ENCODE results near the gene SDC3. TPM values are rescaled to one million over a fixed set of nuclear protein-coding genes. Genes with fewer than 3 reads are reported as not detected.

The SDC3 gene
- total RNA-seq, 6 experiments from 2014 or later = 13.8 to 45.7 (median 16.2) TPM

GRCh38 chr1:30912913-30913652, 4.5 kb upstream of the SDC3 start:
- peak; percentile 30 to 51 (median 44) for ATAC-seq
- H3K36me3 ChIP-seq = no peaks in the 10 kb centered on the region
- peak overlapping the region; percentile 11 to 33 (median 31) for H3K27ac ChIP-seq
- WGBS (ENCODE audit: insufficient coverage, low coverage, low lambda C conversion rate, missing lambda C conversion rate) = 38% methylated on average over 3 of the region's 10 CpGs
- no peaks in the 10 kb centered on the region for H3K9me3 ChIP-seq
- intact Hi-C loops (cut with DNase I) = loop anchor here (5.0 to 10.0 kb wide), 3 partner anchors 111 to 188 kb away; partner anchors contain the start of gene MATN1 (in 1 of the 2)
- DNase-seq = peak; percentile 63 to 74 (median 68)
- H3K4me3 ChIP-seq = no peak overlapping the region
- H3K27me3 ChIP-seq = no peaks in the 10 kb centered on the region
- H3K4me1 ChIP-seq = peaks cover 0 to 4% (median 0%) of the 10 kb centered on the region in 4 donors
- TF ChIP-seq POLR2A (IDR thresholded peaks at IDR 0.05) = no peak
- no peak for TF ChIP-seq CTCF (IDR thresholded peaks at IDR 0.05)

GRCh38 chr1:30912224-30912623, 3.7 kb upstream of the SDC3 start:
- whole genome bisulfite sequencing (ENCODE audit: insufficient coverage, low coverage, low lambda C conversion rate, missing lambda C conversion rate) = 50% methylated on average over 2 of the region's 6 CpGs
- H3K4me1 ChIP-seq = peaks cover 0 to 4% (median 0%) of the 10 kb centered on the region in 4 donors
- intact Hi-C loops (cut with DNase I) = loop anchor here (5.0 to 10.0 kb wide), 3 partner anchors 110 to 187 kb away; partner anchors contain the start of gene MATN1 (in 1 of the 2)
- H3K9me3 ChIP-seq = no peaks in the 10 kb centered on the region
- no peaks in the 10 kb centered on the region for H3K36me3 ChIP-seq
- DNase-seq = peak in 1 of 3 donors; percentile 42
- no peak overlapping the region for H3K27ac ChIP-seq
- no peak for TF ChIP-seq CTCF (IDR thresholded peaks at IDR 0.05)
- no peak for TF ChIP-seq POLR2A (IDR thresholded peaks at IDR 0.05)
- H3K4me3 ChIP-seq = no peak overlapping the region
- no peaks in the 10 kb centered on the region for H3K27me3 ChIP-seq
- ATAC-seq = no peak

GRCh38 chr1:30911059-30911954, 2.7 kb upstream of the SDC3 start:
- intact Hi-C loops (cut with DNase I) = loop anchor here (2.0 to 10.0 kb wide), 4 partner anchors 109 to 187 kb away; partner anchors contain the start of gene MATN1 (in 1 of the 2)
- H3K9me3 ChIP-seq = no peaks in the 10 kb centered on the region
- H3K4me1 ChIP-seq = peaks cover 0 to 4% (median 0%) of the 10 kb centered on the region in 4 donors

More at GRCh38 chr1:30911059-30911954, 2.7 kb upstream of the SDC3 start:
- peak; percentile 75 to 83 (median 78) for ATAC-seq
- no peaks in the 10 kb centered on the region for H3K36me3 ChIP-seq
- H3K27me3 ChIP-seq = no peaks in the 10 kb centered on the region
- TF ChIP-seq POLR2A (IDR thresholded peaks at IDR 0.05) (no peak), CTCF (IDR thresholded peaks at IDR 0.05) (peak; percentile 81 to 93 (median 86))
- WGBS (ENCODE audit: insufficient coverage, low coverage, low lambda C conversion rate, missing lambda C conversion rate) = 5% methylated on average over 4 of the region's 9 CpGs
- peak; percentile 85 to 89 (median 86) for DNase-seq
- H3K27ac ChIP-seq = no peak overlapping the region
- no peak overlapping the region for H3K4me3 ChIP-seq

Data from right lobe of liver (tissue), 6 donors.